Upper lobe of right lung (tissue), 1 donor: Measurements from ENCODE around the gene KRT36. TPM values are rescaled to one million over a fixed set of nuclear protein-coding genes. Genes with fewer than 3 reads are reported as not detected.
A peak's percentile ranks its signal among the peaks of the same experiment; 100 is the strongest.

Experiments used
- ATAC-seq: fragments of 200-7000 bp; cut with Tn5 transposase; one replicate; pipeline ENCODE4 v1.9.1; 2020; ENCODE audit warnings: mild to moderate bottlenecking, moderate library complexity
- DNase-seq: peaks from one replicate; pipeline ENCODE4 v3.0.0-alpha.2; 2020
- H3K27ac ChIP-seq: fragments of 200-600 bp; one replicate; pipeline ENCODE4 v1.8.0; 2022
- H3K27me3 ChIP-seq: fragments of 200-600 bp; one replicate; pipeline ENCODE4 v1.8.0; 2022; ENCODE audit warnings: mild to moderate bottlenecking
- H3K36me3 ChIP-seq: fragments of 200-600 bp; one replicate; pipeline ENCODE4 v1.8.0; 2022
- H3K4me1 ChIP-seq: fragments of 200-600 bp; one replicate; pipeline ENCODE4 v1.8.0; 2022
- H3K4me3 ChIP-seq: fragments of 200-600 bp; one replicate; pipeline ENCODE4 v1.8.0; 2022; ENCODE audit warnings: mild to moderate bottlenecking
- H3K9me3 ChIP-seq: fragments of 200-600 bp; one replicate; pipeline ENCODE4 v1.8.0; 2022
- CTCF ChIP-seq: fragments of 200-600 bp; IDR thresholded peaks from one replicate; pipeline ENCODE4 v1.8.0; 2022; ENCODE audit warnings: antibody characterized with exemption
- intact Hi-C: fragments of 100-400 bp; cut with DNase I; formaldehyde crosslinking; loops from one replicate; pipeline ENCODE4 v1.11.0; 2022
- total RNA-seq: library from RNA; stranded (reverse); fragmentation: NEBNext Ultra II Directional; extraction: Animal tissue kit (Norgen Biotek cat#: 25700); gene quantifications from one replicate; pipeline ENCODE4 v1.2.1, GENCODE V29; 2021
- donor health status: DM: no; HTN: yes; CAD: no; lungs with severe emphysema.

KRT36 gene
- total RNA-seq, 1 donor from 2014 or later, result not detected

GRCh38 chr17:41490000-41490990, 585 bp upstream of the KRT36 start:
- no peaks in the 10 kb centered on the region for H3K36me3 ChIP-seq
- H3K4me3 ChIP-seq, result no peak overlapping the region
- no peak for DNase-seq
- H3K27me3 ChIP-seq, result peaks cover 4% of the 10 kb centered on the region
- no peak overlapping the region for H3K27ac ChIP-seq
- intact Hi-C loops, result no loop called here
- no peaks in the 10 kb centered on the region for H3K4me1 ChIP-seq
- ATAC-seq, result peak; percentile 17
- TF ChIP-seq CTCF, result no peak
- no peaks in the 10 kb centered on the region for H3K9me3 ChIP-seq

- DNase-seq (peak; percentile 81), ATAC-seq (peak; percentile 76)
- H3K9me3 ChIP-seq, result no peaks in the 10 kb centered on the region
- H3K4me1 ChIP-seq, result no peaks in the 10 kb centered on the region
- H3K36me3 ChIP-seq, result no peaks in the 10 kb centered on the region
- H3K27ac ChIP-seq, result no peak overlapping the region
- TF ChIP-seq CTCF, result peak; percentile 49
- intact Hi-C loops, result no loop called here
- H3K4me3 ChIP-seq, result no peak overlapping the region
- H3K27me3 ChIP-seq, result peaks cover 4% of the 10 kb centered on the region
These were observed 2.7 kb downstream of the KRT36 start for GRCh38 chr17:41486809-41487530.

GRCh38 chr17:41486316-41486715, 3.4 kb downstream of the KRT36 start:
- TF ChIP-seq CTCF, result no peak
- intact Hi-C loops, result no loop called here
- no peak overlapping the region for H3K4me3 ChIP-seq
- ATAC-seq (no peak), DNase-seq (no peak)
- H3K9me3 ChIP-seq, result no peaks in the 10 kb centered on the region
- H3K27me3 ChIP-seq, result peaks cover 4% of the 10 kb centered on the region
- no peaks in the 10 kb centered on the region for H3K4me1 ChIP-seq
- no peak overlapping the region for H3K27ac ChIP-seq
- H3K36me3 ChIP-seq, result no peaks in the 10 kb centered on the region

- peaks cover 4% of the 10 kb centered on the region for H3K27me3 ChIP-seq
- H3K4me1 ChIP-seq, result no peaks in the 10 kb centered on the region
- H3K9me3 ChIP-seq, result no peaks in the 10 kb centered on the region
- no peaks in the 10 kb centered on the region for H3K36me3 ChIP-seq
- no peak overlapping the region for H3K4me3 ChIP-seq
- ATAC-seq (no peak), DNase-seq (peak; percentile 47)
- intact Hi-C loops, result no loop called here
- no peak overlapping the region for H3K27ac ChIP-seq
- TF ChIP-seq CTCF, result no peak
These were observed 4.5 kb downstream of the KRT36 start for GRCh38 chr17:41484920-41485904.
